ENCODE data around the gene GPSM3.

- TF ChIP-seq POLR2A (IDR thresholded peaks at IDR 0.05) (no peak), CTCF (IDR thresholded peaks at IDR 0.05) (no peak), EP300 (IDR thresholded peaks at IDR 0.05) (no peak)
These were observed 27.6 kb upstream of the GPSM3 start for GRCh38 chr6:32220021-32220420.

All from tibial nerve (tissue), 4 donors.